ENCODE results near the gene ZNF143. TPM values are rescaled to one million over a fixed set of nuclear protein-coding genes. Genes with fewer than 3 reads are reported as not detected.
"Not testable (repeated sequence)": the region's sequence is repeated elsewhere in the genome, so short reads cannot be mapped to it uniquely, and the experiment has no call there.

The ZNF143 gene
- total RNA-seq, 1 experiment from 2014 or later, result 24.2 TPM

- in situ Hi-C loops (cut with HindIII; ENCODE audit: low pct_unique_long_range_greater_than_20kb, low sequenced_read_pairs), result no loop called here
- no peak for DNase-seq (ENCODE audit: low read depth, low spot score)
Observed at GRCh38 chr11:9529334-9529650, 68.5 kb downstream of the ZNF143 start.

GRCh38 chr11:9530020-9530621, 69.3 kb downstream of the ZNF143 start:
- DNase-seq (ENCODE audit: low read depth, low spot score), result peak; percentile 34
- in situ Hi-C loops (cut with HindIII; ENCODE audit: low pct_unique_long_range_greater_than_20kb, low sequenced_read_pairs), result no loop called here

- in situ Hi-C loops (cut with HindIII; ENCODE audit: low pct_unique_long_range_greater_than_20kb, low sequenced_read_pairs), result no loop called here
- no peak for DNase-seq (ENCODE audit: low read depth, low spot score)
Observed at GRCh38 chr11:9530901-9531625, 70.3 kb downstream of the ZNF143 start.

GRCh38 chr11:9533058-9533457, 72.2 kb downstream of the ZNF143 start:
- no peak for DNase-seq (ENCODE audit: low read depth, low spot score)
- in situ Hi-C loops (cut with HindIII; ENCODE audit: low pct_unique_long_range_greater_than_20kb, low sequenced_read_pairs), result no loop called here

GRCh38 chr11:9533736-9534473, 73.1 kb downstream of the ZNF143 start:
- DNase-seq (ENCODE audit: low read depth, low spot score), result no peak
- in situ Hi-C loops (cut with HindIII; ENCODE audit: low pct_unique_long_range_greater_than_20kb, low sequenced_read_pairs), result no loop called here

- in situ Hi-C loops (cut with HindIII; ENCODE audit: low pct_unique_long_range_greater_than_20kb, low sequenced_read_pairs), result no loop called here
- DNase-seq (ENCODE audit: low read depth, low spot score), result peak; percentile 77
Observed at GRCh38 chr11:9535189-9535781, 74.5 kb downstream of the ZNF143 start.

GRCh38 chr11:9538548-9538947, 77.7 kb downstream of the ZNF143 start:
- in situ Hi-C loops (cut with HindIII; ENCODE audit: low pct_unique_long_range_greater_than_20kb, low sequenced_read_pairs), result no loop called here
- no peak for DNase-seq (ENCODE audit: low read depth, low spot score)

GRCh38 chr11:9549216-9549615, 88.4 kb downstream of the ZNF143 start:
- in situ Hi-C loops (cut with HindIII; ENCODE audit: low pct_unique_long_range_greater_than_20kb, low sequenced_read_pairs); DNase-seq (ENCODE audit: low read depth, low spot score): not testable (repeated sequence)

GRCh38 chr11:9550191-9550628, 89.4 kb downstream of the ZNF143 start:
- DNase-seq (ENCODE audit: low read depth, low spot score), result no peak
- in situ Hi-C loops (cut with HindIII; ENCODE audit: low pct_unique_long_range_greater_than_20kb, low sequenced_read_pairs), result no loop called here

GRCh38 chr11:9561279-9561982, 100.6 kb downstream of the ZNF143 start:
- no peak for DNase-seq (ENCODE audit: low read depth, low spot score)
- in situ Hi-C loops (cut with HindIII; ENCODE audit: low pct_unique_long_range_greater_than_20kb, low sequenced_read_pairs), result no loop called here

- no peak for DNase-seq (ENCODE audit: low read depth, low spot score)
- in situ Hi-C loops (cut with HindIII; ENCODE audit: low pct_unique_long_range_greater_than_20kb, low sequenced_read_pairs), result no loop called here
Observed at GRCh38 chr11:9562716-9563115, 101.9 kb downstream of the ZNF143 start.

GRCh38 chr11:9563196-9563730, 102.5 kb downstream of the ZNF143 start:
- in situ Hi-C loops (cut with HindIII; ENCODE audit: low pct_unique_long_range_greater_than_20kb, low sequenced_read_pairs), result no loop called here
- DNase-seq (ENCODE audit: low read depth, low spot score), result no peak

GRCh38 chr11:9565822-9566560, 105.2 kb downstream of the ZNF143 start:
- in situ Hi-C loops (cut with HindIII; ENCODE audit: low pct_unique_long_range_greater_than_20kb, low sequenced_read_pairs), result no loop called here
- peak; percentile 86 for DNase-seq (ENCODE audit: low read depth, low spot score)

GRCh38 chr11:9566561-9567063, 105.8 kb downstream of the ZNF143 start:
- in situ Hi-C loops (cut with HindIII; ENCODE audit: low pct_unique_long_range_greater_than_20kb, low sequenced_read_pairs), result no loop called here
- no peak for DNase-seq (ENCODE audit: low read depth, low spot score)

GRCh38 chr11:9567401-9567800, 106.6 kb downstream of the ZNF143 start:
- no peak for DNase-seq (ENCODE audit: low read depth, low spot score)
- in situ Hi-C loops (cut with HindIII; ENCODE audit: low pct_unique_long_range_greater_than_20kb, low sequenced_read_pairs), result no loop called here

GRCh38 chr11:9568161-9568853, 107.5 kb downstream of the ZNF143 start:
- DNase-seq (ENCODE audit: low read depth, low spot score), result no peak
- in situ Hi-C loops (cut with HindIII; ENCODE audit: low pct_unique_long_range_greater_than_20kb, low sequenced_read_pairs), result no loop called here
